K562 (cell line): ENCODE data around the gene HSPA8. TPM values are rescaled to one million over a fixed set of nuclear protein-coding genes. Genes with fewer than 3 reads are reported as not detected.

Source experiments
- C11orf30 ChIP-seq: fragments of 450-650 bp; IDR thresholded peaks from 2 replicates; pipeline ENCODE4 v1.6.1; 2016; ENCODE audit warnings: low read depth, mild to moderate bottlenecking
- CCNT2 ChIP-seq: IDR thresholded peaks from 2 replicates; pipeline ENCODE4 v1.6.1; 2011; ENCODE audit warnings: borderline replicate concordance, low read depth, mild to moderate bottlenecking, moderate library complexity, mixed read lengths, low read length; ENCODE audit not compliant: insufficient read length; ENCODE audit errors: extremely low read depth
- CREM ChIP-seq: IDR thresholded peaks from 2 replicates; pipeline ENCODE4 v1.6.1; 2014; ENCODE audit warnings: antibody characterized with exemption, low read depth
- FOS ChIP-seq: IDR thresholded peaks from 3 replicates; pipeline ENCODE4 v1.6.1; 2011; ENCODE audit not compliant: insufficient read length; ENCODE audit errors: extremely low read depth
- MEF2A ChIP-seq: IDR thresholded peaks from 2 replicates; pipeline ENCODE4 v1.6.1; 2011; ENCODE audit warnings: low read depth, mild to moderate bottlenecking, low read length, moderate library complexity; ENCODE audit not compliant: control insufficient read depth
- NCOA1 ChIP-seq: fragments of 450-650 bp; IDR thresholded peaks from 2 replicates; pipeline ENCODE4 v1.6.1; 2016; ENCODE audit warnings: low read depth
- POLR3A ChIP-seq: IDR thresholded peaks from 2 replicates; pipeline ENCODE4 v1.6.1; 2011; ENCODE audit warnings: borderline replicate concordance, mild to moderate bottlenecking, moderate library complexity; ENCODE audit not compliant: insufficient read length, insufficient read depth; ENCODE audit errors: extremely low read depth
- PPARD ChIP-seq: fragments of 250-450 bp; sonication (Bioruptor Pico); IDR thresholded peaks from 2 replicates; pipeline ENCODE4 v1.8.0; 2022; ENCODE audit warnings: inconsistent platforms, mild to moderate bottlenecking, moderate library complexity
- SP1 ChIP-seq: sonication (generic); formaldehyde crosslinking; IDR thresholded peaks from 2 replicates; pipeline ENCODE4 v1.8.1; 2022; ENCODE audit warnings: mild to moderate bottlenecking, missing genetic modification reagents
- SPI1 ChIP-seq: IDR thresholded peaks from 2 replicates; pipeline ENCODE4 v1.6.1; 2011; ENCODE audit warnings: low read depth, low read length, control low read depth, borderline replicate concordance
- TEAD4 ChIP-seq, 2 experiments: sonication (generic) in 1 of 2; formaldehyde crosslinking in 1 of 2; IDR thresholded peaks; 2 replicates each; pipeline versions ENCODE4 v1.6.1 to v1.8.0; 2012 to 2022; ENCODE audit warnings: borderline replicate concordance in 1 of 2, inconsistent platforms in 1 of 2, low read length in 1 of 2, mild to moderate bottlenecking in 1 of 2, missing genetic modification reagents in 1 of 2
- ZNF76 ChIP-seq: fragments of 250-450 bp; sonication (Bioruptor Pico); IDR thresholded peaks from 2 replicates; pipeline ENCODE4 v1.4.0; 2020; ENCODE audit warnings: mild to moderate bottlenecking, moderate library complexity, borderline replicate concordance
- polyA plus RNA-seq, 8 experiments: library from polyadenylated mRNA; depleted of rRNA in 4 of 8; stranded (reverse) in 5 of 8; unstranded in 3 of 8; fragments of >200 nt; fragmentation: Nextera tagmentation in 2 of 8; fragmentation: Illumina TruSeq in 1 of 8; extraction: Ambion mirVana in 2 of 8; extraction: Trizol in 1 of 8; gene quantifications; 2 replicates each; pipeline versions ENCODE4 v1.2.1 to v1.2.3, GENCODE V29; 2011 to 2014; ENCODE audit warnings: inconsistent platforms in 1 of 8, missing spikeins in 1 of 8
- total RNA-seq, 7 experiments: library from RNA; depleted of rRNA in 6 of 7; stranded (reverse); fragments of >200 nt in 6 of 7; fragmentation: Illumina TruSeq in 2 of 7; extraction: Trizol in 2 of 7; gene quantifications; 2 replicates each; pipeline versions ENCODE4 v1.2.1 to v1.2.3, GENCODE V29; 2011 to 2021; ENCODE audit warnings: low replicate concordance in 1 of 7
- TF ChIP-seq, protein P1 (sequence below), 2 experiments: fragments of 450-650 bp; IDR thresholded peaks; 2 replicates each; pipeline ENCODE4 v1.6.1; 2018; ENCODE audit warnings: mild to moderate bottlenecking in 2 of 2, low read depth in 1 of 2; ENCODE audit not compliant: partially characterized antibody in 2 of 2
- TF ChIP-seq, protein P2 (sequence below): IDR thresholded peaks from 2 replicates; pipeline ENCODE4 v1.6.1; 2016; ENCODE audit warnings: missing genetic modification characterization, missing compliant biosample characterization
- TF ChIP-seq, protein P3 (sequence below): fragments of 250-450 bp; sonication (Bioruptor Pico); IDR thresholded peaks from 2 replicates; pipeline ENCODE4 v1.5.0; 2022; ENCODE audit warnings: mild to moderate bottlenecking

Gene HSPA8
- total and polyA plus RNA-seq, 9 of the 15 experiments (the other 6 are each of a cell fraction or from before 2014, with no cell fraction given), result 1,250 to 3,966 (median 2,773) TPM

DNA sequence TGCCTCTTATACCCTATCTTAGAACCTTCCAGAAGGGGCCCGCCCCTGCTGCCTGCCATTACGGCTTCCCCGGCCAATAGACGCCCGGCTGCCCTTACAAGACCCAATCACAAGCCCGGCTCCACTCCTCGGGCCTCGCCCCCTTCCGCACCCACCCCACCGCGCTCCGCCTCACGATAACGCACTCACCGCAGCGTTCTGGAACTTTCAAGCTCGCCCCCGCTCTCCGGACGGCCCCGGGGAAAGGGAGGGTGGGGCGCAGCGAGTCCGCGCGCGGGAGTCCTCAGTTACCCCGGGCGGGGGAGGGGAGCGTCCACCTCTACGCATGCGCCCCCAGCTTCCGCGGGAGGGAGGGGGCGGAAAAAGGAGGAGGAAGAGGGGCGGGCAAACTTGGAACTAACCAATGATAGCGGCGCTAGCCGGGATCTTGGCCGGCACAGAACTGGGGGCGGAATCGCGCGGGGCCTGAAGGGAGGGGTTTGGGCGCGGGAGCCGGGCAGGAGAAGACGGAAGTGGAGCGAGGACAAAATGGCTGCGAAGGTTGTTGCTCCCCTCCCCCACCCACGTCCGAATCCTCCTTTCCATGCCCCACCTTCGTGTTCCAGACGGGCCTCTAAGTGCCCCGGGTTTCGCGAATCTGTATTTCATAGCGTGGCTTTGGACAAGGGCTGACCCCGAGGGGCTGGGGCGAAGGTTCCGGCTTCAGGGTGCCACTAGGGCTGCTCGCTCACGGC is 389 bp upstream of the HSPA8 start (continued):
- TF ChIP-seq SP1 (CRISPR knock-in tag) (peak; percentile 76), SPI1 (peak; percentile 87), TEAD4 (IDR thresholded peaks at IDR 0.05; ENCODE audit: low read length) (peak; percentile 31; the same call in 1 of the 2 replicates), TEAD4 (CRISPR knock-in tag; IDR thresholded peaks at IDR 0.05; ENCODE audit: borderline replicate concordance) (no peak), FOS (peak; percentile 71), MEF2A (no peak), PPARD (CRISPR knock-in tag) (no peak), ZNF76 (no peak), NCOA1 (peak; percentile 58), CCNT2 (peak; percentile 76), CREM (peak; percentile 57), C11orf30 (no peak), POLR3A (no peak)
- TF ChIP-seq, protein P1, sequence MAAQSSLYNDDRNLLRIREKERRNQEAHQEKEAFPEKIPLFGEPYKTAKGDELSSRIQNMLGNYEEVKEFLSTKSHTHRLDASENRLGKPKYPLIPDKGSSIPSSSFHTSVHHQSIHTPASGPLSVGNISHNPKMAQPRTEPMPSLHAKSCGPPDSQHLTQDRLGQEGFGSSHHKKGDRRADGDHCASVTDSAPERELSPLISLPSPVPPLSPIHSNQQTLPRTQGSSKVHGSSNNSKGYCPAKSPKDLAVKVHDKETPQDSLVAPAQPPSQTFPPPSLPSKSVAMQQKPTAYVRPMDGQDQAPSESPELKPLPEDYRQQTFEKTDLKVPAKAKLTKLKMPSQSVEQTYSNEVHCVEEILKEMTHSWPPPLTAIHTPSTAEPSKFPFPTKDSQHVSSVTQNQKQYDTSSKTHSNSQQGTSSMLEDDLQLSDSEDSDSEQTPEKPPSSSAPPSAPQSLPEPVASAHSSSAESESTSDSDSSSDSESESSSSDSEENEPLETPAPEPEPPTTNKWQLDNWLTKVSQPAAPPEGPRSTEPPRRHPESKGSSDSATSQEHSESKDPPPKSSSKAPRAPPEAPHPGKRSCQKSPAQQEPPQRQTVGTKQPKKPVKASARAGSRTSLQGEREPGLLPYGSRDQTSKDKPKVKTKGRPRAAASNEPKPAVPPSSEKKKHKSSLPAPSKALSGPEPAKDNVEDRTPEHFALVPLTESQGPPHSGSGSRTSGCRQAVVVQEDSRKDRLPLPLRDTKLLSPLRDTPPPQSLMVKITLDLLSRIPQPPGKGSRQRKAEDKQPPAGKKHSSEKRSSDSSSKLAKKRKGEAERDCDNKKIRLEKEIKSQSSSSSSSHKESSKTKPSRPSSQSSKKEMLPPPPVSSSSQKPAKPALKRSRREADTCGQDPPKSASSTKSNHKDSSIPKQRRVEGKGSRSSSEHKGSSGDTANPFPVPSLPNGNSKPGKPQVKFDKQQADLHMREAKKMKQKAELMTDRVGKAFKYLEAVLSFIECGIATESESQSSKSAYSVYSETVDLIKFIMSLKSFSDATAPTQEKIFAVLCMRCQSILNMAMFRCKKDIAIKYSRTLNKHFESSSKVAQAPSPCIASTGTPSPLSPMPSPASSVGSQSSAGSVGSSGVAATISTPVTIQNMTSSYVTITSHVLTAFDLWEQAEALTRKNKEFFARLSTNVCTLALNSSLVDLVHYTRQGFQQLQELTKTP (IDR thresholded peaks at IDR 0.05; ENCODE audit: low read depth in 1 of 2, partially characterized antibody in 2 of 2), result peak in 1 of 2 experiments; percentile 57
- TF ChIP-seq, protein P2, sequence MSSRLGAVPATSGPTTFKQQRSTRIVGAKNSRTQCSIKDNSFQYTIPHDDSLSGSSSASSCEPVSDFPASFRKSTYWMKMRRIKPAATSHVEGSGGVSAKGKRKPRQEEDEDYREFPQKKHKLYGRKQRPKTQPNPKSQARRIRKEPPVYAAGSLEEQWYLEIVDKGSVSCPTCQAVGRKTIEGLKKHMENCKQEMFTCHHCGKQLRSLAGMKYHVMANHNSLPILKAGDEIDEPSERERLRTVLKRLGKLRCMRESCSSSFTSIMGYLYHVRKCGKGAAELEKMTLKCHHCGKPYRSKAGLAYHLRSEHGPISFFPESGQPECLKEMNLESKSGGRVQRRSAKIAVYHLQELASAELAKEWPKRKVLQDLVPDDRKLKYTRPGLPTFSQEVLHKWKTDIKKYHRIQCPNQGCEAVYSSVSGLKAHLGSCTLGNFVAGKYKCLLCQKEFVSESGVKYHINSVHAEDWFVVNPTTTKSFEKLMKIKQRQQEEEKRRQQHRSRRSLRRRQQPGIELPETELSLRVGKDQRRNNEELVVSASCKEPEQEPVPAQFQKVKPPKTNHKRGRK, result no peak
- TF ChIP-seq, protein P3, sequence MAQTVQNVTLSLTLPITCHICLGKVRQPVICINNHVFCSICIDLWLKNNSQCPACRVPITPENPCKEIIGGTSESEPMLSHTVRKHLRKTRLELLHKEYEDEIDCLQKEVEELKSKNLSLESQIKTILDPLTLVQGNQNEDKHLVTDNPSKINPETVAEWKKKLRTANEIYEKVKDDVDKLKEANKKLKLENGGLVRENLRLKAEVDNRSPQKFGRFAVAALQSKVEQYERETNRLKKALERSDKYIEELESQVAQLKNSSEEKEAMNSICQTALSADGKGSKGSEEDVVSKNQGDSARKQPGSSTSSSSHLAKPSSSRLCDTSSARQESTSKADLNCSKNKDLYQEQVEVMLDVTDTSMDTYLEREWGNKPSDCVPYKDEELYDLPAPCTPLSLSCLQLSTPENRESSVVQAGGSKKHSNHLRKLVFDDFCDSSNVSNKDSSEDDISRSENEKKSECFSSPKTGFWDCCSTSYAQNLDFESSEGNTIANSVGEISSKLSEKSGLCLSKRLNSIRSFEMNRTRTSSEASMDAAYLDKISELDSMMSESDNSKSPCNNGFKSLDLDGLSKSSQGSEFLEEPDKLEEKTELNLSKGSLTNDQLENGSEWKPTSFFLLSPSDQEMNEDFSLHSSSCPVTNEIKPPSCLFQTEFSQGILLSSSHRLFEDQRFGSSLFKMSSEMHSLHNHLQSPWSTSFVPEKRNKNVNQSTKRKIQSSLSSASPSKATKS (CRISPR knock-in tag), result no peak
